Stimulated activated CD8-positive, alpha-beta memory T cell treated with anti-CD3 and anti-CD28 coated beads, Interleukin-12 subunit alpha, Interleukin-12 subunit beta, amount 100 ng/mL, for 1 hour (primary cell): Measurements from ENCODE around the gene SCN11A.
"Not testable (repeated sequence)": the region's sequence is repeated elsewhere in the genome, so short reads cannot be mapped to it uniquely, and the experiment has no call there.

Experiments used
- DNase-seq: peaks from one replicate; pipeline ENCODE4 v3.0.0-alpha.2; 2020; ENCODE audit warnings: low read depth

Gene SCN11A

GRCh38 chr3:39065197-39065596 lies 13.5 kb upstream of the SCN11A start:
- DNase-seq = no peak

GRCh38 chr3:39064646-39065045 lies 12.9 kb upstream of the SCN11A start:
- DNase-seq = no peak

GRCh38 chr3:39063143-39063542 lies 11.4 kb upstream of the SCN11A start:
- DNase-seq = no peak

- DNase-seq = no peak
Measured at GRCh38 chr3:39062180-39062579, 10.4 kb upstream of the SCN11A start.

GRCh38 chr3:39061228-39061627 lies 9.5 kb upstream of the SCN11A start:
- not testable (repeated sequence) for DNase-seq

- DNase-seq = no peak
Measured at GRCh38 chr3:39056151-39056550, 4.4 kb upstream of the SCN11A start.

GRCh38 chr3:39053696-39054095 lies 2.0 kb upstream of the SCN11A start:
- no peak for DNase-seq

DNA sequence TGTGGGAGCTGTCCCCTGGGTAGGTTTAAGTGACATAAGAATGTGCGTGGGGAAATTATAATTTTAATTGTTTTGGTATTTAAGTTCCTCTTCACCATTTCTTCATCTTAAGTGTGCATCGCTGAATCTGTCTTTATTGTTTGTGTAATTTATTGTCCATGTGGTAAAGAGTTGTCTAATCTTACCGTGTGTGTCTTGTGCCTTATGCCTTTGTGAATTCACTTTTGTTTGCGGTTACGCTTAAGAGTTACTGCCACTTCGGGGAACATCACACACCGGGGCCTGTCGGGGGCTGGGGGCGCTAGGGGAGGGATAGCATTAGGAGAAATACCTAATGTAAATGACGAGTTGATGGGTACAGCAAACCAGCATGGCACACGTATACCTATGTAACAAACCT lies 839 bp upstream of the SCN11A start:
- no peak for DNase-seq

- no peak for DNase-seq
Measured at GRCh38 chr3:39050029-39050428, 1.7 kb downstream of the SCN11A start.

GRCh38 chr3:39038165-39038564 lies 13.6 kb downstream of the SCN11A start:
- DNase-seq = no peak

GRCh38 chr3:39029556-39029955 lies 22.2 kb downstream of the SCN11A start:
- DNase-seq = no peak

DNA sequence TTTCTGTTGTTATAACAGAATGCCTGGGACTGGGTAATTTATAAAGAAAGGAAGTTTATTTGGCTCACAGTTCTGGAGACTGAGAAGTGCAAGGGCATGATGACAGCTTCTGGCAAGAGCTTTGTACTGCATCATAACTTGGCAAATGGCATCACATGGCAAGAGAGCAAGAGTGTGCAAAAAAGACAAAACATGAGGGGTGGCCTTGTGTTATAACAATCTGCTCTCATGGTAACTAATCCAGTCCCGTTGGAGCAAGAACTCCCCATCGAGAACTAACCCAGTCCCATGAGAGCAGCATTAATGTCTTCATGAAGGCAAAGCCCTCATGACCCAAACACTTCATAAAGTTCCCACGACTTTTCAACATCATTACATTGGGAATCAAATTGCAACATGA lies 23.2 kb downstream of the SCN11A start:
- DNase-seq = no peak

GRCh38 chr3:39025222-39025970 lies 26.3 kb downstream of the SCN11A start:
- DNase-seq = no peak

GRCh38 chr3:39024497-39024896 lies 27.2 kb downstream of the SCN11A start:
- DNase-seq = no peak

- no peak for DNase-seq
Measured at GRCh38 chr3:39022286-39022630, 29.5 kb downstream of the SCN11A start.

GRCh38 chr3:39021465-39022285 lies 30.1 kb downstream of the SCN11A start:
- no peak for DNase-seq

DNA sequence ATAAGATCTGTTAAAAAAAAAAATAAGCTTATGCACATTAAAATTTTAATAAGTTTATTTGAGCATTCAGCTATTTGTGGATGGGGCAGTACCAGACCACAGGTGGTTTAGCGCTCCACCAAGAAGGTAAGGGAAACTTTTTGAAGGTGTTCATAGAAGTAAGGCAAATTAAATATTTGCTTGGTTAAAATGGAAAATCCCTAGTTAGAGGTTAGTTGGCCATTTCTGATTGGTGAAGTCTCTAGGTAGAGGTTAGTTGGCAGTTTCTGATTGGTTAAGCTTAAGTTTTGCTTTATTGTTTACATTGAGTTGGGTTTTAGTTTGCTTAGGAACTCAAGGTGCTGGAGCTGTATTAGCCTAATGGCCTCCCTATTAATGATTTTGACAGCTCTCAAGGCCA lies 30.7 kb downstream of the SCN11A start:
- DNase-seq = no peak

DNA sequence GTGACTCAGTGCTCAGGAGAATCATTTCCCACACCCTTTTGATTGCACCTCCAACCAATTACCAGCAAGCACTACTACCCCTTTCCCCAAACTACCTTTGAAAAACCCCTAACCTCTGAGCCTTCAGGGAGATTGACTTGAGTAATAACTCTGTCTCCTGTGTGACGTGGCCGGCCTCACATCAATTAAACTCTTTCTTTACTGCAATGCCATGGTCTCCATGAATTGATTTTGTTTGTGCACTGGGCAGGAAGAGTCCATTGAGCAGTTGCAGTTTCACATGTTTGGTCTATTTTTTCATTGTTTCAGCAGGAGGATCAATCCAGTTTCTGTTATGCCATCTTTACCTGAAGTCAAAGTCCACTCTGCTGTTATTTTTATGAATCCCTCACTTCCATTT lies 32.4 kb downstream of the SCN11A start:
- DNase-seq = no peak

GRCh38 chr3:39015418-39015817 lies 36.3 kb downstream of the SCN11A start:
- no peak for DNase-seq

DNA sequence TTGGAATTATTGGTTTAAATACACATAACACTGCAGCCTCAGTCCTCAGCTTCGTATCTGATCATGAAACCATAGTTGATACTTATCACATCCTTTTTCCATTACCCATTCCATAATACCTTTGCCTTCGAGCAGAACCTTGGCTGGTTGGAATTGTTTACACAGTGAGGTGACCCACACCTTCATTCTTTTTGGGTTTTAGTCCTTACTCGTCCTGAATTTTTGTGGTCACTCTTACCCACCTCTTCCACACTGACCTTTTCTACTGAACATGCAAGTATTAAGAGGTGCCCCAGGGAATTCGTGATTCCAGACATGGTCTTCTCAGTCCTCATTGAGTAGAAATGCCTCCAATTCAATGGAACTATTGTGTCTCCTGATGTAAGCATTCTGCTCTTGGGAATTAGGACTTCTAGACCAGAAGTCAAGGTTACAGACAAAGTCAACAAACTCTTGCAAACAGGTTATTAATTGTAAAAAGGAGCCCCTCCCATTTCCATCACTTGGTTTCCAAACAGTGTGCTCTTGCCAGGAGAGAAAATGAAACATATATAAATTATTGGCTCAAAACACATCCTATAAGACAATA lies 37.7 kb downstream of the SCN11A start:
- DNase-seq = no peak

GRCh38 chr3:39013289-39013688 lies 38.5 kb downstream of the SCN11A start:
- no peak for DNase-seq

- DNase-seq = no peak
Measured at GRCh38 chr3:39011191-39011736, 40.5 kb downstream of the SCN11A start.

DNA sequence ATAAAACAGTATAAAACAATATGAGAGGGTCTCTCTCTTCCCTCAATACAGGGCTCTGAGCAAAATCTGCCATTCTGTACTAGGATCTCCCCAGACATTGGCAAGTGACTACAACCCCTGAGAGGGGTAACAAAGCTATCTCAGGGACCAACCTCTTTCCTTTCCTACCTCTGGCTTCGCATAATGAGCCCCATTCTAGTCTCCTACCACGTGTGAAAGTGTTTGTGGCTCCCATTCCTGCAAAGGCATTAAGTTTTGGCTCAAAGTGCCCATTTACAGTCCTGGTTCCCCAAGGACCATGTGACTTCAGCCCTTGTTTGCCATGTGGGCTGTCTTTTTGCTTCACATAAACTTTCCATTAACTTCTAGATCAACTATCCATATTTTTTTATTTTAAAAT lies 46.4 kb downstream of the SCN11A start:
- no peak for DNase-seq
